Panc1 (cell line): ENCODE data around the gene POC1B. TPM values are rescaled to one million over a fixed set of nuclear protein-coding genes. Genes with fewer than 3 reads are reported as not detected.

ENCODE experiments used
- ATAC-seq: fragments of 200-7000 bp; cut with Tn5 transposase; 2 replicates; pipeline ENCODE4 v1.9.1; 2020; ENCODE audit warnings: mild to moderate bottlenecking, moderate library complexity
- BruUV-seq: library from RNA; stranded (reverse); fragments of 400-500 nt; replicated peaks from 2 replicates; lab custom pipeline; 2021; lab: Mats Ljungman, UMichigan
- CTCF ChIA-PET: fragments of 300-600 bp; sonication (Branson Sonifier 250); formaldehyde crosslinking; loops from one replicate; lab custom pipeline; 2022; ENCODE audit warnings: antibody characterized with exemption; lab: Charles Lee
- POLR2A ChIA-PET: fragments of 300-600 bp; sonication (Branson Sonifier 250); formaldehyde crosslinking; loops from one replicate; lab custom pipeline; 2022; ENCODE audit warnings: antibody characterized with exemption; lab: Charles Lee
- DNase-seq: peaks from one replicate; pipeline ENCODE4 v3.0.0-alpha.2; 2010; ENCODE audit warnings: low read depth, low spot score
- H3K27ac ChIP-seq: 2 replicates; pipeline ENCODE4 v1.5.1; 2011; ENCODE audit warnings: mild to moderate bottlenecking, low read length, inconsistent platforms
- H3K27me3 ChIP-seq: fragments of 200-500 bp; sonication (Bioruptor generic); 2 replicates; pipeline ENCODE4 v1.6.0; 2014; ENCODE audit warnings: low read length, inconsistent platforms; ENCODE audit not compliant: control insufficient read depth, insufficient read depth
- H3K36me3 ChIP-seq: fragments of 200-500 bp; sonication (Bioruptor generic); 2 replicates; pipeline ENCODE4 v1.5.1; 2014; ENCODE audit warnings: inconsistent platforms, mild to moderate bottlenecking, low read length, moderate library complexity; ENCODE audit not compliant: control insufficient read depth, insufficient read depth
- H3K4me1 ChIP-seq: 2 replicates; pipeline ENCODE4 v1.5.1; 2011; ENCODE audit warnings: inconsistent platforms, mild to moderate bottlenecking, low read length, moderate library complexity; ENCODE audit not compliant: control insufficient read depth, insufficient read depth
- H3K4me3 ChIP-seq, 2 experiments: 2 replicates each; pipeline ENCODE4 v1.5.1; 2011 to 2012; ENCODE audit warnings: low read depth in 2 of 2, low read length in 2 of 2, mild to moderate bottlenecking in 2 of 2, inconsistent platforms in 1 of 2, moderate library complexity in 1 of 2
- H3K9me3 ChIP-seq: fragments of 200-500 bp; sonication (Bioruptor generic); 2 replicates; pipeline ENCODE4 v1.5.1; 2014; ENCODE audit warnings: low read depth, mild to moderate bottlenecking, inconsistent platforms, low read length, moderate library complexity; ENCODE audit not compliant: control insufficient read depth, insufficient read depth
- CTCF ChIP-seq: fragments of 450-650 bp; IDR thresholded peaks from 2 replicates; pipeline ENCODE4 v1.5.1; 2017; ENCODE audit warnings: mild to moderate bottlenecking
- POLR2AphosphoS5 ChIP-seq: IDR thresholded peaks from 2 replicates; pipeline ENCODE4 v1.6.1; 2012; ENCODE audit warnings: mild to moderate bottlenecking, low read depth, low read length, moderate library complexity
- REST ChIP-seq, 2 experiments: IDR thresholded peaks; 2 replicates each; pipeline ENCODE4 v1.6.1; 2011 to 2012; ENCODE audit warnings: low read depth in 2 of 2, control low read depth in 1 of 2, low read length in 1 of 2, mild to moderate bottlenecking in 1 of 2, moderate library complexity in 1 of 2; ENCODE audit not compliant: insufficient read depth in 1 of 2
- SIN3A ChIP-seq: IDR thresholded peaks from 2 replicates; pipeline ENCODE4 v1.6.1; 2012; ENCODE audit warnings: low read depth, mild to moderate bottlenecking, low read length, moderate library complexity, borderline replicate concordance; ENCODE audit not compliant: insufficient read depth
- TCF7L2 ChIP-seq: IDR thresholded peaks from 2 replicates; pipeline ENCODE4 v1.6.1; 2011; ENCODE audit warnings: mild to moderate bottlenecking, low read depth, low read length, inconsistent platforms
- in situ Hi-C: cut with HindIII; loops from 2 replicates; pipeline ENCODE4 v1.10.0; 2016; ENCODE audit warnings: low sequenced_read_pairs, low pct_unique_long_range_greater_than_20kb
- intact Hi-C: fragments of 100-400 bp; cut with micrococcal nuclease; formaldehyde crosslinking; loops from one replicate; pipeline ENCODE4 v1.10.0; 2022; ENCODE audit not compliant: unreplicated experiment
- total RNA-seq: library from RNA; stranded (reverse); gene quantifications from one replicate; pipeline ENCODE4 v1.2.1, GENCODE V29; 2021; ENCODE audit not compliant: unreplicated experiment

The POC1B gene
- total RNA-seq, 1 experiment from 2014 or later = 7.3 TPM

- H3K9me3 ChIP-seq = no peaks in the 10 kb centered on the region
- no peaks in the 10 kb centered on the region for H3K36me3 ChIP-seq
- intact Hi-C loops (no loop called here), in situ Hi-C loops (no loop called here)
- no peaks in the 10 kb centered on the region for H3K27me3 ChIP-seq
- ATAC-seq (no peak), DNase-seq (no peak)
- no peak overlapping the region for H3K4me3 ChIP-seq
- H3K27ac ChIP-seq = no peak overlapping the region
- no peak for TF ChIP-seq POLR2AphosphoS5
- no peak for TF ChIP-seq TCF7L2
- TF ChIP-seq CTCF = no peak
- TF ChIP-seq REST (IDR thresholded peaks at IDR 0.05; ENCODE audit: insufficient read depth in 1 of 2, low read depth in 2 of 2, low read length in 1 of 2) = no peak
- TF ChIP-seq SIN3A = no peak
- CTCF ChIA-PET = no interaction called here
- POLR2A ChIA-PET = no interaction called here
- no peaks in the 10 kb centered on the region for H3K4me1 ChIP-seq
- no TSS peak for BruUV-seq
Observed at GRCh38 chr12:89565002-89565401, 39.2 kb upstream of the POC1B start.

GRCh38 chr12:89559753-89560152, 33.9 kb upstream of the POC1B start:
- no TSS peak for BruUV-seq
- ChIA-PET POLR2A (no interaction called here), CTCF (no interaction called here)
- Histone ChIP-seq H3K27me3 (no peaks in the 10 kb centered on the region), H3K4me3 (no peak overlapping the region), H3K27ac (no peak overlapping the region), H3K4me1 (no peaks in the 10 kb centered on the region), H3K36me3 (no peaks in the 10 kb centered on the region), H3K9me3 (no peaks in the 10 kb centered on the region)
- no peak for TF ChIP-seq REST (IDR thresholded peaks at IDR 0.05; ENCODE audit: insufficient read depth in 1 of 2, low read depth in 2 of 2, low read length in 1 of 2)
- TF ChIP-seq CTCF = no peak
- TF ChIP-seq SIN3A = no peak
- no peak for TF ChIP-seq POLR2AphosphoS5
- TF ChIP-seq TCF7L2 = no peak
- intact Hi-C loops = no loop called here
- DNase-seq (no peak), ATAC-seq (no peak)
- in situ Hi-C loops = no loop called here
